Adrenal gland (tissue), 12 donors: ENCODE results near the gene HPS1. TPM values are rescaled to one million over a fixed set of nuclear protein-coding genes. Genes with fewer than 3 reads are reported as not detected.

ENCODE experiments used
- DNase-seq, 7 donors: peaks; one replicate each; pipeline ENCODE4 v3.0.0-alpha.2; 2019 to 2020
- H3K27ac ChIP-seq, 5 donors: fragments of 200-600 bp; sonication (generic) in 4 of 5; 1 replicate in 3 of 5; 2 replicates in 2 of 5; pipeline versions ENCODE4 v1.5.1 to v1.8.0; 2016 to 2020; ENCODE audit warnings: mild to moderate bottlenecking in 1 of 5
- H3K27me3 ChIP-seq: fragments of 200-600 bp; 2 replicates; pipeline ENCODE4 v1.8.0; 2021
- H3K36me3 ChIP-seq, 2 donors: fragments of 200-600 bp; replicated peaks in 1 of 2; 1 replicate in 1 of 2; 2 replicates in 1 of 2; pipeline versions ENCODE4 v1.5.1 to v1.8.0; 2018 to 2022
- H3K4me1 ChIP-seq, 2 donors: fragments of 200-600 bp; replicated peaks in 1 of 2; 1 replicate in 1 of 2; 2 replicates in 1 of 2; pipeline versions ENCODE4 v1.5.1 to v1.8.0; 2018 to 2021
- H3K4me3 ChIP-seq, 4 donors: fragments of 200-600 bp; sonication (generic) in 3 of 4; one replicate each; pipeline ENCODE4 v1.5.1; 2016 to 2018
- H3K9me3 ChIP-seq, 3 donors: fragments of 200-600 bp; sonication (generic) in 1 of 3; replicated peaks in 1 of 3; 1 replicate in 2 of 3; 2 replicates in 1 of 3; pipeline versions ENCODE4 v1.5.1 to v1.8.0; 2016 to 2021
- POLR2A ChIP-seq, 2 donors: fragments of 450-650 bp; IDR thresholded peaks; one replicate each; pipeline ENCODE4 v1.6.1; 2017; ENCODE audit warnings: antibody characterized with exemption in 2 of 2, mild to moderate bottlenecking in 2 of 2, moderate library complexity in 1 of 2
- WGBS, 4 donors: extraction: QIAGEN DNeasy Blood & Tissue Kit in 2 of 4; methylation state at CpG; one replicate each; pipeline versions ENCODE4 v1.1.5 to v1.1.7; 2013 to 2017; 5-methylcytosine and 5-hydroxymethylcytosine counted together
- intact Hi-C, 2 donors: fragments of 100-400 bp; cut with DNase I; formaldehyde crosslinking; loops; one replicate each; pipeline versions ENCODE4 v1.14.1 to v1.15.0; 2022 to 2023
- polyA plus RNA-seq, 3 donors: library from polyadenylated mRNA; stranded (reverse); fragments of 200-250 nt in 2 of 3; fragments of 350-450 nt in 1 of 3; fragmentation: Illumina TruSeq in 1 of 3; extraction: RNeasy Lipid Tissue Mini Kit (QIAGEN cat#74804) in 1 of 3; gene quantifications; one replicate each; pipeline ENCODE4 v1.2.3, GENCODE V29; 2013 to 2014
- total RNA-seq, 9 donors: library from RNA; depleted of rRNA in 4 of 9; stranded (reverse); fragments of >200 nt in 4 of 9; fragments of 120-200 nt in 1 of 9; fragmentation: NEBNext Ultra II Directional in 1 of 9; extraction: Animal tissue kit (Norgen Biotek cat#: 25700) in 1 of 9; gene quantifications; one replicate each; pipeline versions ENCODE4 v1.1.0 to v1.2.4, GENCODE V29; 2013 to 2023
- TF ChIP-seq, protein P1 (sequence below), 6 experiments: fragments of 450-650 bp in 4 of 6; fragments of 200-600 bp in 2 of 6; sonication (generic) in 1 of 6; IDR thresholded peaks; 1 replicate in 5 of 6; 2 replicates in 1 of 6; pipeline versions ENCODE4 v1.5.1 to v1.8.0; 2016 to 2021; ENCODE audit warnings: antibody characterized with exemption in 6 of 6, mild to moderate bottlenecking in 2 of 6, moderate library complexity in 1 of 6
- donor health status: healthy with polysubstance abuse.
- donor health status: Bipolar disorder and iron deficiency.
- donor health status: DM: yes; HTN: yes; CAD: no.
- donor health status: DM: no; HTN: no; CAD: no.
- donor health status: DM: no; HTN: no; CAD: no.
- donor health status: DM: yes; HTN: yes; CAD: no.

Gene HPS1
- total and polyA plus RNA-seq, 12 donors = 28.6 to 95.6 (median 70.3) TPM

- WGBS, 4 donors = 78 to 90% (median 89%) methylated on average over 6 to 8 of the region's 8 CpGs
- no peak overlapping the region for H3K27ac ChIP-seq
- no peaks in the 10 kb centered on the region for H3K4me1 ChIP-seq
- DNase-seq = no peak
- no peaks in the 10 kb centered on the region for H3K9me3 ChIP-seq
- no peak overlapping the region for H3K4me3 ChIP-seq
- H3K27me3 ChIP-seq = no peaks in the 10 kb centered on the region
- intact Hi-C loops = no loop called here
- no peak for TF ChIP-seq POLR2A (IDR thresholded peaks at IDR 0.05)
- TF ChIP-seq, protein P1, sequence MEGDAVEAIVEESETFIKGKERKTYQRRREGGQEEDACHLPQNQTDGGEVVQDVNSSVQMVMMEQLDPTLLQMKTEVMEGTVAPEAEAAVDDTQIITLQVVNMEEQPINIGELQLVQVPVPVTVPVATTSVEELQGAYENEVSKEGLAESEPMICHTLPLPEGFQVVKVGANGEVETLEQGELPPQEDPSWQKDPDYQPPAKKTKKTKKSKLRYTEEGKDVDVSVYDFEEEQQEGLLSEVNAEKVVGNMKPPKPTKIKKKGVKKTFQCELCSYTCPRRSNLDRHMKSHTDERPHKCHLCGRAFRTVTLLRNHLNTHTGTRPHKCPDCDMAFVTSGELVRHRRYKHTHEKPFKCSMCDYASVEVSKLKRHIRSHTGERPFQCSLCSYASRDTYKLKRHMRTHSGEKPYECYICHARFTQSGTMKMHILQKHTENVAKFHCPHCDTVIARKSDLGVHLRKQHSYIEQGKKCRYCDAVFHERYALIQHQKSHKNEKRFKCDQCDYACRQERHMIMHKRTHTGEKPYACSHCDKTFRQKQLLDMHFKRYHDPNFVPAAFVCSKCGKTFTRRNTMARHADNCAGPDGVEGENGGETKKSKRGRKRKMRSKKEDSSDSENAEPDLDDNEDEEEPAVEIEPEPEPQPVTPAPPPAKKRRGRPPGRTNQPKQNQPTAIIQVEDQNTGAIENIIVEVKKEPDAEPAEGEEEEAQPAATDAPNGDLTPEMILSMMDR (IDR thresholded peaks at IDR 0.05) = no peak
- H3K36me3 ChIP-seq = peaks cover 0 to 6% of the 10 kb centered on the region in 2 donors
Measured at GRCh38 chr10:98394851-98395440, 51.8 kb downstream of the HPS1 start.

DNA sequence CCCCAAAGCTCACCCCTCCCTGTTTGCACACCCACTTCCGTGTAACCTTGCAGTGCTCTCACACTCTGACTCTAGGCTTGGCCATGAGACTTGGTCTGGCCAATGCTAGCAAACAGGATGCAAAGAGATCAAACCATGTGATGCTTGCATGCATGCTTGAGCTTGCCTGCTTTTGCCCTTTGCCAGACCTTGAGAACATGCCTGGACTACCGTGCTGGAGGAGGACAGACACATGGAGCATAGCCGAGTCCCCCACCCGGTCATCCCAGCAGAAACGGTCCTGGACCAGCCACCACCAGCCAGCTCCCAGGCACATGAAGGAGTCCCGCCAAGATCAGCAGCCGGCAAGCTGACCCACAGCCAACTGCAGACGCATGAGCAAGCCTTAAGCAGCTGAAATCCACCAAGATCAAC is 55.1 kb downstream of the HPS1 start:
- TF ChIP-seq POLR2A (IDR thresholded peaks at IDR 0.05) = no peak
- TF ChIP-seq, protein P1 (IDR thresholded peaks at IDR 0.05) = no peak
- H3K27ac ChIP-seq = peak overlapping the region in 2 of 5 donors; percentile 29 to 30
- H3K36me3 ChIP-seq = peaks cover 0 to 6% of the 10 kb centered on the region in 2 donors
- H3K4me1 ChIP-seq = no peaks in the 10 kb centered on the region
- no peak overlapping the region for H3K4me3 ChIP-seq
- WGBS, 4 donors = 70 to 86% (median 72%) methylated on average over 4 to 8 of the region's 8 CpGs
- H3K9me3 ChIP-seq = no peaks in the 10 kb centered on the region
- intact Hi-C loops = no loop called here
- DNase-seq = peak in 1 of 7 donors; percentile 32
- no peaks in the 10 kb centered on the region for H3K27me3 ChIP-seq

GRCh38 chr10:98391065-98391464 is 55.7 kb downstream of the HPS1 start:
- H3K36me3 ChIP-seq = peaks cover 0 to 6% of the 10 kb centered on the region in 2 donors
- peak overlapping the region in 1 of 5 donors; percentile 29 for H3K27ac ChIP-seq
- no peaks in the 10 kb centered on the region for H3K9me3 ChIP-seq
- no peaks in the 10 kb centered on the region for H3K4me1 ChIP-seq
- WGBS, 4 donors = 75 to 80% (median 76%) methylated on average over 7 of the region's 7 CpGs
- no peaks in the 10 kb centered on the region for H3K27me3 ChIP-seq
- DNase-seq = no peak
- no peak overlapping the region for H3K4me3 ChIP-seq
- no peak for TF ChIP-seq POLR2A (IDR thresholded peaks at IDR 0.05)
- TF ChIP-seq, protein P1 (IDR thresholded peaks at IDR 0.05) = no peak
- intact Hi-C loops = no loop called here

DNA sequence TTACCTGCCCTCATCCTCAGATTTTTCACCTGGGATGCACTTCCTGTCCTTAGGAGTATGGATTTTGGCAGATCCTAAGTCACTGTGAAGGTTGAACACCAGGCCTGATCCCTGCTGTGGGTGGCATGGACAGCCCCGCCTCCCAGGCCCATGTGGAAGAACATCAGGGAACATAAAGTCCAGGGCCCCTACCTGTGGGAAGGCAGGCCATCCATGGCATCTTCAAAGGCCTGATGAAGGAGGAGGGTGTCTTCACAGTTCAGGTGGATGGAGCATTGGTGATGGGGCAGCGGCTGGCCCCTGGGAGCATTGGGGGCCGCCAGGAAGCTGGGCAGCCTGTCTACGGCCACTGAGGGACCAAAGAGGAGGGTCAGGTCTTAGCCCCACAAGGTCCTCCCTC is 56.3 kb downstream of the HPS1 start:
- intact Hi-C loops = no loop called here
- H3K4me1 ChIP-seq = no peaks in the 10 kb centered on the region
- H3K27me3 ChIP-seq = no peaks in the 10 kb centered on the region
- H3K9me3 ChIP-seq = no peaks in the 10 kb centered on the region
- WGBS, 4 donors = 91 to 100% (median 94%) methylated on average over 1 to 4 of the region's 4 CpGs
- H3K27ac ChIP-seq = no peak overlapping the region
- peaks cover 0 to 6% of the 10 kb centered on the region in 2 donors for H3K36me3 ChIP-seq
- no peak overlapping the region for H3K4me3 ChIP-seq
- TF ChIP-seq, protein P1 (IDR thresholded peaks at IDR 0.05) = no peak
- TF ChIP-seq POLR2A (IDR thresholded peaks at IDR 0.05) = no peak
- DNase-seq = no peak
